ENCODE data around the gene MLC1. TPM values are rescaled to one million over a fixed set of nuclear protein-coding genes. Genes with fewer than 3 reads are reported as not detected.

The MLC1 gene
- total RNA-seq, 1 donor from 2014 or later: 29.2 TPM

GRCh38 chr22:50053861-50054260, 31.4 kb downstream of the MLC1 start:
- intact Hi-C loops (cut with DNase I): no loop called here
- TF ChIP-seq POLR2AphosphoS5 (IDR thresholded peaks at IDR 0.05; ENCODE audit: insufficient read depth in 1 of 2, low read depth in 1 of 2) (no peak), CTCF (IDR thresholded peaks at IDR 0.05) (no peak), POLR2A (IDR thresholded peaks at IDR 0.05) (no peak)
- peaks cover 6% of the 10 kb centered on the region for H3K4me1 ChIP-seq
- H3K9me3 ChIP-seq: no peaks in the 10 kb centered on the region
- no peak overlapping the region for H3K4me3 ChIP-seq
- no peak for DNase-seq (ENCODE audit: extremely low spot score in 2 of 2)
- H3K27me3 ChIP-seq: no peaks in the 10 kb centered on the region
- no peaks in the 10 kb centered on the region for H3K36me3 ChIP-seq
- no peak overlapping the region for H3K27ac ChIP-seq

GRCh38 chr22:50051930-50052329, 33.3 kb downstream of the MLC1 start:
- no peak for DNase-seq (ENCODE audit: extremely low spot score in 2 of 2)
- H3K4me1 ChIP-seq: no peaks in the 10 kb centered on the region
- TF ChIP-seq POLR2AphosphoS5 (IDR thresholded peaks at IDR 0.05; ENCODE audit: insufficient read depth in 1 of 2, low read depth in 1 of 2) (no peak), POLR2A (IDR thresholded peaks at IDR 0.05) (no peak), CTCF (IDR thresholded peaks at IDR 0.05) (no peak)
- no peaks in the 10 kb centered on the region for H3K27me3 ChIP-seq
- H3K4me3 ChIP-seq: no peak overlapping the region
- intact Hi-C loops (cut with DNase I): no loop called here
- H3K27ac ChIP-seq: no peak overlapping the region
- H3K36me3 ChIP-seq: no peaks in the 10 kb centered on the region
- no peaks in the 10 kb centered on the region for H3K9me3 ChIP-seq

- Histone ChIP-seq H3K4me1 (no peaks in the 10 kb centered on the region), H3K4me3 (no peak overlapping the region), H3K27me3 (no peaks in the 10 kb centered on the region), H3K36me3 (no peaks in the 10 kb centered on the region), H3K9me3 (no peaks in the 10 kb centered on the region), H3K27ac (no peak overlapping the region)
- DNase-seq (ENCODE audit: extremely low spot score in 2 of 2): no peak
- intact Hi-C loops (cut with DNase I): no loop called here
- TF ChIP-seq POLR2A (IDR thresholded peaks at IDR 0.05): no peak
- no peak for TF ChIP-seq CTCF (IDR thresholded peaks at IDR 0.05)
- TF ChIP-seq POLR2AphosphoS5 (IDR thresholded peaks at IDR 0.05; ENCODE audit: insufficient read depth in 1 of 2, low read depth in 1 of 2): no peak
Observed at GRCh38 chr22:50049299-50050195, 35.7 kb downstream of the MLC1 start.

GRCh38 chr22:50048836-50049235, 36.4 kb downstream of the MLC1 start:
- H3K27me3 ChIP-seq: no peaks in the 10 kb centered on the region
- no peak overlapping the region for H3K27ac ChIP-seq
- no peaks in the 10 kb centered on the region for H3K36me3 ChIP-seq
- H3K4me1 ChIP-seq: no peaks in the 10 kb centered on the region
- DNase-seq (ENCODE audit: extremely low spot score in 2 of 2): no peak
- TF ChIP-seq POLR2A (IDR thresholded peaks at IDR 0.05) (no peak), CTCF (IDR thresholded peaks at IDR 0.05) (no peak), POLR2AphosphoS5 (IDR thresholded peaks at IDR 0.05; ENCODE audit: insufficient read depth in 1 of 2, low read depth in 1 of 2) (no peak)
- H3K9me3 ChIP-seq: no peaks in the 10 kb centered on the region
- H3K4me3 ChIP-seq: no peak overlapping the region
- intact Hi-C loops (cut with DNase I): no loop called here
